ENCODE data around the gene NUPR1.
A peak's percentile ranks its signal among the peaks of the same experiment; 100 is the strongest.
"Not testable (repeated sequence)": the region's sequence is repeated elsewhere in the genome, so short reads cannot be mapped to it uniquely, and the experiment has no call there.

NUPR1 gene

DNA sequence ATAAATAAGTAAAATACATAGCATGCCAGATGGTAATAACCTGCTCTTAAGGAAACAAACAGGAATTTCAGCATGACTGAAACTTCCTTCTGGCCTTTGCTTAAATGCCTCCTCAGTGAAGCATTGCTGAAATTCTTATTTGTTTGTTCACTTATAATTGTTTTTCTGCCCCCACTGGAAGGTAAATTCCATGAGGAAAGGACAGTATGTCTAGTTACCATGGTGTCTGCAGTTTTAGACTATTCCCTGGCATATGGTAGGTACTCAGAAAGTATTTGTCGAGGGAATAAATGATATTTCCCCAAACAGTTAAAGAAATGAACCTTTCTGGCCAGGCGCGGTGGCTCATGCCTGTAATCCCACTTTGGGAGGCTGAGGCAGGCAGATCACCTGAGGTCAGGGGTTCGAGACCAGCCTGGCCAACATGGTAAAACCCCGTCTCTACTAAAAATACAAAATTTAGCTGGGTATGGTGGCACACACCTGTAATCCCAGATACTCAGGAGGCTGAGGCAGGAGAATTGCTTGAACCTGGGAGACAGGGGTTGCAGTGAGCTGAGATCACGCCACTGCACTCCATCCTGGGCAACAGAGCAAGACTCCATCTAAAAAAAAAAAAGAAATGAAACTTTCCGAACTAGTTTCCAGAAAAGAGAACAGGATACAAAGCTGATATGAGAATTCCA, 11.5 kb downstream of the NUPR1 start:
- H3K27ac ChIP-seq (ENCODE audit: low read depth in 2 of 2, low read length in 2 of 2); H3K4me3 ChIP-seq (ENCODE audit: low read length in 2 of 2); H3K36me3 ChIP-seq (ENCODE audit: control insufficient read depth in 2 of 2, insufficient read depth in 2 of 2, low read length in 2 of 2); H3K27me3 ChIP-seq (ENCODE audit: control insufficient read depth in 2 of 2, insufficient read depth in 2 of 2, low read length in 2 of 2); H3K9me3 ChIP-seq (ENCODE audit: control insufficient read depth in 2 of 2, low read length in 2 of 2); H3K9ac ChIP-seq (ENCODE audit: low read depth in 1 of 2, low read length in 2 of 2): not testable (repeated sequence)
- peaks cover under 1 to 24% of the 10 kb centered on the region in 2 donors for H3K4me1 ChIP-seq (ENCODE audit: control insufficient read depth in 2 of 2, insufficient read depth in 2 of 2, low read length in 2 of 2)

- no peaks in the 10 kb centered on the region for H3K9me3 ChIP-seq (ENCODE audit: control insufficient read depth in 2 of 2, low read length in 2 of 2)
- peaks cover 0 to 19% of the 10 kb centered on the region in 2 donors for H3K4me1 ChIP-seq (ENCODE audit: control insufficient read depth in 2 of 2, insufficient read depth in 2 of 2, low read length in 2 of 2)
- H3K27me3 ChIP-seq (ENCODE audit: control insufficient read depth in 2 of 2, insufficient read depth in 2 of 2, low read length in 2 of 2), result no peaks in the 10 kb centered on the region
- peak overlapping the region in 1 of 2 donors; percentile 68 for H3K27ac ChIP-seq (ENCODE audit: low read depth in 2 of 2, low read length in 2 of 2)
- no peak overlapping the region for H3K9ac ChIP-seq (ENCODE audit: low read depth in 1 of 2, low read length in 2 of 2)
- H3K36me3 ChIP-seq (ENCODE audit: control insufficient read depth in 2 of 2, insufficient read depth in 2 of 2, low read length in 2 of 2), result no peaks in the 10 kb centered on the region
- H3K4me3 ChIP-seq (ENCODE audit: low read length in 2 of 2), result no peak overlapping the region
These were observed 12.3 kb downstream of the NUPR1 start for GRCh38 chr16:28526201-28527099.

DNA sequence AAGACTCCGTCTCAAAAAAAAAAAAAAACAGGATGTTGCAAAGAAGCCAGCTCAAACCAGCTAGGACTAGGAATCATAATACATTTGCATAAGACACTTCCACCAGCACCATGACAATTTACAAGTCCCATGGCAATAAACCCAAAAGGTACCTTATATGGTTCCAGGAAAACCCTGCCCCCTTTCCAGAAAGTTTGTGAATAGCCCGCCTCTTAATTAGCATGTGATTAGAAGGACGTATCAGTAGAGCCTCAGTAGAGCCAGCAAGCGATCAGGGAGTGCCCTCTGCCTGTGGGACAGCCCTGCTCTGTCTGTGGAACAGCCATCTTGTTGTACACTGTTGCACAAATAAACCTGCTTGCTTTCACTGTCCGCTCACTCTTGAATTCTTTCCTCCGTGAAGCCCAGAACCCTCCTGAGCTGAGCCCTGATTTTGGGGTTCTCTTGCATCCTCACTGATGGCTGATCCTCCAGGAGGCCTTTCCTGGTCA, 14.0 kb downstream of the NUPR1 start:
- Histone ChIP-seq H3K27ac (ENCODE audit: low read depth in 2 of 2, low read length in 2 of 2) (no peak overlapping the region), H3K4me3 (ENCODE audit: low read length in 2 of 2) (no peak overlapping the region), H3K27me3 (ENCODE audit: control insufficient read depth in 2 of 2, insufficient read depth in 2 of 2, low read length in 2 of 2) (no peaks in the 10 kb centered on the region), H3K36me3 (ENCODE audit: control insufficient read depth in 2 of 2, insufficient read depth in 2 of 2, low read length in 2 of 2) (no peaks in the 10 kb centered on the region), H3K9ac (ENCODE audit: low read depth in 1 of 2, low read length in 2 of 2) (no peak overlapping the region), H3K9me3 (ENCODE audit: control insufficient read depth in 2 of 2, low read length in 2 of 2) (no peaks in the 10 kb centered on the region), H3K4me1 (ENCODE audit: control insufficient read depth in 2 of 2, insufficient read depth in 2 of 2, low read length in 2 of 2) (peaks cover 0 to 19% of the 10 kb centered on the region in 2 donors)

DNA sequence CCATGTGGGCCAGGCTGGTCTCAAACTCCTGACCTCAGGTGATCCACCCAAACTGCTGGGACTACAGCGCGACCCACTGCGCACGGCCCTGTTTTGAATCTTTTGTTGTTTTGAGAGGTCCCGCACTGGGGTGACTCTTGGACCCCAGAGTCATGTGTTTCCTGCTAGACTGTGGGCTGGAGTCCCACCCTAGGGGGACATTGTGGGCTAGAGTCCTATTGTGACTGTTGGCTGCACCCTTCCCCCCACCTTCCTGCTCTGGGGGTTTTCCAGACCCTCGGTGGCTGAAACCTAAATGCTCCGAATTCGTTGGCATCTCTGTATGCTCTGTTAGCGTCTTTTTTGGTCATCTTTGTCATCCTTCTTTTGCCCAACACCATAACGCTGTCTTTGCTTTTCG, 16.0 kb downstream of the NUPR1 start:
- no peak overlapping the region for H3K9ac ChIP-seq (ENCODE audit: low read depth in 1 of 2, low read length in 2 of 2)
- no peak overlapping the region for H3K4me3 ChIP-seq (ENCODE audit: low read length in 2 of 2)
- H3K27ac ChIP-seq (ENCODE audit: low read depth in 2 of 2, low read length in 2 of 2), result no peak overlapping the region

GRCh38 chr16:28521436-28521835, 17.3 kb downstream of the NUPR1 start:
- H3K4me3 ChIP-seq (ENCODE audit: low read length in 2 of 2), result no peak overlapping the region
- H3K27me3 ChIP-seq (ENCODE audit: control insufficient read depth in 2 of 2, insufficient read depth in 2 of 2, low read length in 2 of 2), result no peaks in the 10 kb centered on the region

More for the DNA sequence above, 16.0 kb downstream of the NUPR1 start:
- H3K9me3 ChIP-seq (ENCODE audit: control insufficient read depth in 2 of 2, low read length in 2 of 2), result no peaks in the 10 kb centered on the region
- H3K36me3 ChIP-seq (ENCODE audit: control insufficient read depth in 2 of 2, insufficient read depth in 2 of 2, low read length in 2 of 2), result no peaks in the 10 kb centered on the region
- H3K27me3 ChIP-seq (ENCODE audit: control insufficient read depth in 2 of 2, insufficient read depth in 2 of 2, low read length in 2 of 2), result no peaks in the 10 kb centered on the region
- peaks cover 0 to 14% of the 10 kb centered on the region in 2 donors for H3K4me1 ChIP-seq (ENCODE audit: control insufficient read depth in 2 of 2, insufficient read depth in 2 of 2, low read length in 2 of 2)

DNA sequence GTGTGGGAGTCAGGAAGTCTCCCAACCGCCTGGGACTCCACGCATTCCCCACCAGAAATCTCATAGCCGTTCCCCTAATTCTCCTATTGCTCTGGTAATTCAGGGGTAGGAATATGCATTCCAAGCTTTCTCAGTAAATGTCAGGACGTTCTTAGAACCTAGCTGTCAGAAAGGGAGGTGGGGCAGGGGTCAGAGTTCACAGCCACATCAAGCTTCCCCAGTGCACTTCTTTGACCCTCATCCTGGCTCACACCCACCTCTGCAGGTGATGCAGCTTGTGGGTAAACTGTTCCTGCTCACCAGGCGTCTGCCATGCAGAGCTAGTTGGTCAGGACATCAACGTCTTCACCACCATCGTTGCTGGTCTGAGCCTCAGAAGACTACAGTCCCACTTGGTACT, 18.1 kb downstream of the NUPR1 start:
- peaks cover 0 to 2% of the 10 kb centered on the region in 2 donors for H3K4me1 ChIP-seq (ENCODE audit: control insufficient read depth in 2 of 2, insufficient read depth in 2 of 2, low read length in 2 of 2)
- no peak overlapping the region for H3K27ac ChIP-seq (ENCODE audit: low read depth in 2 of 2, low read length in 2 of 2)
- no peaks in the 10 kb centered on the region for H3K36me3 ChIP-seq (ENCODE audit: control insufficient read depth in 2 of 2, insufficient read depth in 2 of 2, low read length in 2 of 2)
- no peaks in the 10 kb centered on the region for H3K27me3 ChIP-seq (ENCODE audit: control insufficient read depth in 2 of 2, insufficient read depth in 2 of 2, low read length in 2 of 2)
- no peaks in the 10 kb centered on the region for H3K9me3 ChIP-seq (ENCODE audit: control insufficient read depth in 2 of 2, low read length in 2 of 2)
- H3K9ac ChIP-seq (ENCODE audit: low read depth in 1 of 2, low read length in 2 of 2), result no peak overlapping the region
- no peak overlapping the region for H3K4me3 ChIP-seq (ENCODE audit: low read length in 2 of 2)

More at GRCh38 chr16:28521436-28521835, 17.3 kb downstream of the NUPR1 start:
- Histone ChIP-seq H3K9ac (ENCODE audit: low read depth in 1 of 2, low read length in 2 of 2) (no peak overlapping the region), H3K4me1 (ENCODE audit: control insufficient read depth in 2 of 2, insufficient read depth in 2 of 2, low read length in 2 of 2) (peaks cover 0 to 7% of the 10 kb centered on the region in 2 donors), H3K36me3 (ENCODE audit: control insufficient read depth in 2 of 2, insufficient read depth in 2 of 2, low read length in 2 of 2) (no peaks in the 10 kb centered on the region), H3K27ac (ENCODE audit: low read depth in 2 of 2, low read length in 2 of 2) (no peak overlapping the region), H3K9me3 (ENCODE audit: control insufficient read depth in 2 of 2, low read length in 2 of 2) (no peaks in the 10 kb centered on the region)

- Histone ChIP-seq H3K36me3 (ENCODE audit: control insufficient read depth in 2 of 2, insufficient read depth in 2 of 2, low read length in 2 of 2) (no peaks in the 10 kb centered on the region), H3K27me3 (ENCODE audit: control insufficient read depth in 2 of 2, insufficient read depth in 2 of 2, low read length in 2 of 2) (no peaks in the 10 kb centered on the region), H3K9ac (ENCODE audit: low read depth in 1 of 2, low read length in 2 of 2) (no peak overlapping the region), H3K4me3 (ENCODE audit: low read length in 2 of 2) (no peak overlapping the region), H3K27ac (ENCODE audit: low read depth in 2 of 2, low read length in 2 of 2) (no peak overlapping the region), H3K9me3 (ENCODE audit: control insufficient read depth in 2 of 2, low read length in 2 of 2) (no peaks in the 10 kb centered on the region), H3K4me1 (ENCODE audit: control insufficient read depth in 2 of 2, insufficient read depth in 2 of 2, low read length in 2 of 2) (peaks cover 0 to 5% of the 10 kb centered on the region in 2 donors)
These were observed 24.5 kb downstream of the NUPR1 start for GRCh38 chr16:28514246-28514645.

DNA sequence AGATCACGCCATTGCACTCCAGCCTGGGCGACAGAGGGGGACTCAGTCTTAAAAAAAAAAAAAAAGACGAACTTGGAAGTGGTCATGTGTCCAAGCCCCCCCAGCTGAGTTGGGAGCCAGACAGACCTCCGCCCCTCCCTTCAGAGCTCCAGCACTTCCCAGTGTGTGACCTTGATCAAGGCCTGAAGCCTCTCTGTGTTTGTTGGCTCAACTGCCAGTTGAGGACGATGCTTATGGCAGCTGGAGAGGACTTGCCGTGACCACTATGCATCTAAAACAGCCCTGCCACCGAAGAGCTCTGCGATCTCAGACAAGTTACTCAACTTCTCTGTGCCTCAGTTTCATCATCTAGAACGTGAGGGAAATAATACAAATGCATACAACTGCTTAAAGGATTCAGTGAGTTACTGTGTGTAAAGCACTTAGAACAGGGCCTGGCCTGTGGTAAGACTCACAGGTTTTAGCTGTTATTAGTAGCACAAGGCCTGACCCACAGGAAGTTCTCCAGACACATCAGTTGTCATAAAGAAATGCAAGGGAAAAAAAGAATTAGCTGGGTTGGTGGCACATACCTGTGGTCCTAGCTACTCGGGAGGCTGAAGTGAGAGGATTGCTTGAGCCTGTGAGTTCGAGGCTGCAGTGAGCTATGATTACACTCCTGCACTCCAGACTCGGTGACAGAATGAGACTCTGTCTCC, 25.1 kb downstream of the NUPR1 start:
- Histone ChIP-seq H3K36me3 (ENCODE audit: control insufficient read depth in 2 of 2, insufficient read depth in 2 of 2, low read length in 2 of 2) (no peaks in the 10 kb centered on the region), H3K4me3 (ENCODE audit: low read length in 2 of 2) (no peak overlapping the region), H3K27me3 (ENCODE audit: control insufficient read depth in 2 of 2, insufficient read depth in 2 of 2, low read length in 2 of 2) (no peaks in the 10 kb centered on the region), H3K9me3 (ENCODE audit: control insufficient read depth in 2 of 2, low read length in 2 of 2) (no peaks in the 10 kb centered on the region), H3K9ac (ENCODE audit: low read depth in 1 of 2, low read length in 2 of 2) (no peak overlapping the region), H3K4me1 (ENCODE audit: control insufficient read depth in 2 of 2, insufficient read depth in 2 of 2, low read length in 2 of 2) (peaks cover 0 to 5% of the 10 kb centered on the region in 2 donors), H3K27ac (ENCODE audit: low read depth in 2 of 2, low read length in 2 of 2) (no peak overlapping the region)

DNA sequence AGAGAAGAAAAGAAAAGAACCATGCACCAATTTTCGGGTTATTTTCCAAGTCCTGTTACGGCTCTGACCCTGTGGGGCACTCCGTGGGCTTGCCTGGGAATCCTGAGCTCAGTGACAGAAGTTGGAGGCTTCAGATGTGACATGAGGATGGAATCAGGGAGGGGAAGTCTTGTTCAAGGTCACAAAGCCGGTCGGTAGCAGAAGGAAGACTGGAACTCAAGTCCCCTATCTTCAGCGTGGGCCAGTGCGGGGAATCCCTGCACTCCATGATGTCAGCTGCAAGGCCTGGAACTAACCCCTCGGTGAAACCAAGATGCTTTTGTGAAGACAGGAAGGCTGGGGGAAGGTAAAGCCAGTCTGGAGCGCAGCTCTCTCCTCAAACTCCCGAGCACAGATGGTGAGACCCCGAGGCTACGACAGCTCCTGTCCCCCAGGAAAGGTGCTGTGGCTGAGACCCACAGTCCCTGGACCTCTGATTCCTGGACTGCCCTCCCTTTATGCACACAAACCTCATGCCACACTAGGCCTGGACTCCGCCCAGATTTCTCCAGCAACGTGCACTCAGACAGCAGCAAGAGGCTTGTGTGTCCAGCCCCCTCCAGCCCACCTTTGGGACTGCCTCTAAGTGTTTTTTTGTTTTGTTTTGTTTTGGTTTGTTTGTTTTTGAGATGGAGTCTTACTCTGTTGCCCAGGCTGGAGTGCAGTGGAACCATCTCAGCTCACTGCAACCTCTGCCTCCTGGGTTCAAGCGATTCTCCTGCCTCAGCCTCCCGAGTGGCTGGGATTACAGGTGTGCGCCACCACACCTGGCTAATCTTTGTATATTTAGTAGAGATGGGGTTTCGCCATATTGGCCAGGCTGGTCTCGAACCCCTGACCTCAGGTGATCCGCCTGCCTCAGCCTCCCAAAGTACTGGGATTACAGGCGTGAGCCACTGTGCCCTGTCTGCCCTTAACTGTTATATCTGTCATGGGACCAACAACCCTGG, 26.7 kb downstream of the NUPR1 start:
- H3K9me3 ChIP-seq (ENCODE audit: control insufficient read depth in 2 of 2, low read length in 2 of 2), result no peaks in the 10 kb centered on the region
- no peak overlapping the region for H3K9ac ChIP-seq (ENCODE audit: low read depth in 1 of 2, low read length in 2 of 2)
- H3K27me3 ChIP-seq (ENCODE audit: control insufficient read depth in 2 of 2, insufficient read depth in 2 of 2, low read length in 2 of 2), result no peaks in the 10 kb centered on the region
- no peak overlapping the region for H3K4me3 ChIP-seq (ENCODE audit: low read length in 2 of 2)
- no peaks in the 10 kb centered on the region for H3K36me3 ChIP-seq (ENCODE audit: control insufficient read depth in 2 of 2, insufficient read depth in 2 of 2, low read length in 2 of 2)
- H3K27ac ChIP-seq (ENCODE audit: low read depth in 2 of 2, low read length in 2 of 2), result no peak overlapping the region
- peaks cover 0 to 7% of the 10 kb centered on the region in 2 donors for H3K4me1 ChIP-seq (ENCODE audit: control insufficient read depth in 2 of 2, insufficient read depth in 2 of 2, low read length in 2 of 2)

Data from mucosa of rectum (tissue), 2 donors.